ENCODE data around the gene NACC2.

NACC2 gene, protein sequence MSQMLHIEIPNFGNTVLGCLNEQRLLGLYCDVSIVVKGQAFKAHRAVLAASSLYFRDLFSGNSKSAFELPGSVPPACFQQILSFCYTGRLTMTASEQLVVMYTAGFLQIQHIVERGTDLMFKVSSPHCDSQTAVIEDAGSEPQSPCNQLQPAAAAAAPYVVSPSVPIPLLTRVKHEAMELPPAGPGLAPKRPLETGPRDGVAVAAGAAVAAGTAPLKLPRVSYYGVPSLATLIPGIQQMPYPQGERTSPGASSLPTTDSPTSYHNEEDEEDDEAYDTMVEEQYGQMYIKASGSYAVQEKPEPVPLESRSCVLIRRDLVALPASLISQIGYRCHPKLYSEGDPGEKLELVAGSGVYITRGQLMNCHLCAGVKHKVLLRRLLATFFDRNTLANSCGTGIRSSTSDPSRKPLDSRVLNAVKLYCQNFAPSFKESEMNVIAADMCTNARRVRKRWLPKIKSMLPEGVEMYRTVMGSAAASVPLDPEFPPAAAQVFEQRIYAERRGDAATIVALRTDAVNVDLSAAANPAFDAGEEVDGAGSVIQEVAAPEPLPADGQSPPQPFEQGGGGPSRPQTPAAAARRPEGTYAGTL

DNA sequence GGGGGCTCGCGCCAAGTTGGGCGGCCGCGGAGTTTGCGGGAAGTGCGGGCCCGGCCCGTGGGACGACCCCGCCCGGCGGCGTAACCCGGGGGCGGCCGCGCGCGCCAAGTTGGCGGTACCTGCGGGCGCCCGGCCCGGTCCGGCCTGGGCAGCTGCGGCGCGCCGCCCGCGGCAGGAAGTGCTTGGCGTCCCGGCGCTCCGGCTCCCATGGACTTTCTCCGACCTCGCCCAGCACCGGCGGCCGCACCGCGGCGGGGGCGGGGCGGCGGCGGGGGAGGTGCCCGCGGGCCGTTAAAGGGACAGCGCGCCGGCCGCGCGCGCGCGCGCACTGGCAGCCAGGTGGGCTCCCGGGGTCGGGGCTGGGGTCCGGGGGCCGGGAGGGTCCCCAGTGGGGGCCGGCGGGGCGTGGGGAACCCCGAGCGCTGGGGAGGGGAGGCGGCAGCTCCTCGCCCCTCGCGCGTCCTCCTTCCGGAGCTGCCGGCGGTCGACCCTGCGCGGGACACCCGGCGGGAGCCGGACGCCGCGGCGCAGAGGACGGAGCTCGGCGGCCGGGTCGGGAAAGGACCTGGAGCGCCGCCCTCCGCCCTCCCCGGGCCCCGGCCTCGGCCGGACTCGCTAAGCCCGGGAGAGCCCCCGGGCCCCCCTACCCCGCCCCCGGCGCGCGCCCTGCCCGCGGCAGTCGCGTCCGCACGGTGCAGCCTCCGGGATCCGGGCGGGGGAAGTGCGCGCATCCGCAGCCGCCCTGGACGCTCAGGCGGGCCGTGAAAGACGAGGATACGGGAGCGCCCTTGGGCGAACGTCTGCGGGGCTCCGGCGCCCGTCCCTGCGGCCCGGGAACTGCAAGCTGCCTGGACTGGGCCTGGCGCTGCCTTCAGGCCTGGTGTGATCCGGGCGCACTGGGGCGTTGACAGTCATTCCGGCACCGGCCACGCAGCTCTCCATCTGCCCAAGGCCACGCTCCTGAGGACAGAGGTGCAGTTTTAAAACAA lies at the start of gene NACC2:
TSS of gene NACC2 (minus strand) at position 220 of the 989 bp plus-strand sequence. CDS start 44,768 bp downstream, outside the sequence.
- no peak for DNase-seq (ENCODE audit: low spot score)

DNA sequence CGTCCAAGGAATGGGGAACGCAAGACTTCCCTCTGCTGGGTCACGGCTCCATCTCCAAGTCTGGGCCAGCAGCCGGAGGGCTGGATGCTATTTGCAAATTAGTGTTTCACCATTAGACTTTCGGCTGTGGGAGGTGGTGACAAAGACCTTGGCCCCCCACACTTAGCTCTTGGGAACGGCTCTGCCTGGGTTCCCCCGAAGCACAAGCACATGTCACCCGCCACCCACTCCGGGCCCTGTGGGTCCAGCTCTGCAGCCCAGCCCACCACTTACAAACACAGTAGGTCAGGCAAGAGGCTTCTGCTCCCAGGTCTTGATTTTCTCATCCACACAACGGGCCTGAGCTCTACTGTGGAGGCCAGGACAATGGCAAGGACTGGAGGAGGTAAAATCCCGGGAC lies 49.4 kb upstream of the NACC2 start:
- DNase-seq (ENCODE audit: low spot score) = no peak

DNA sequence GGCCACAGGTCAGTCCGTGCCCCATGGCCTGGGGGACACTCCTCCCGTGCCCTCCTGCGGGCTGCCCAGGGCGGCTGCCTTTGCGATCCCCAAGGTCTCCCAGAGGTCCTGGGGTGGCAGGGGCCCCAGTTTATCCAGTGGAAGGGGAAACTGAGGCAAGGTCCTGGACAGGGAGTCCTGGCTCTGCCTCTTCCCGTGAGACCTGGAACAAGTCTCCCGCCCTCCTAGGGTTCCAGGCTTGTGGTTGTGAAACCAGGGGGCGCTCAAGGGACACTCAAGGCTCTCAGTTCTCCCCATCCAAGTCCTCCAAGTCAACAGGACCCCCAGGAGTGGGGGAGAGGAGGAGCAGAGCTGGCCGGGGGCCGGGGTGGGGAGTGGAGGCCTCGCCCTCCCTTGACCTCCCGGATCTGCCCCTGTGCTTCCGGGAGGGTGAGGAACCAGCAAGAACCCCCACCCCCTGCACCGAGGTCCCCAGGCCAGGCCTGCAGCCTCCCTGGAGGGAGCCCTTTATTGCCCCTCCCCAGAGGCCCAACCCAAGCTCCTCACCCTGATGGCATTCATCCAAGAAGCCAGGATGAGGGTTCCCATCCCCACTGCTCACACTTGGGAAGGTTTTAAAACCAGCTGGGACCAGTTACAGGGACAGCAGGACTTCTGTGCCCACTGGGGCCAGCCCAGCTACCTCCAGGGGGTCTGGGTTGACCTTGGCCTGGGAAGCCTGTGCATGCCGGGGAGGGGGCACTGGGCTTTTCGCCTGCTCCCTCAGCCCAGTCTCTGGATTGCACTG lies 48.3 kb upstream of the NACC2 start:
- DNase-seq (ENCODE audit: low spot score) = no peak

DNA sequence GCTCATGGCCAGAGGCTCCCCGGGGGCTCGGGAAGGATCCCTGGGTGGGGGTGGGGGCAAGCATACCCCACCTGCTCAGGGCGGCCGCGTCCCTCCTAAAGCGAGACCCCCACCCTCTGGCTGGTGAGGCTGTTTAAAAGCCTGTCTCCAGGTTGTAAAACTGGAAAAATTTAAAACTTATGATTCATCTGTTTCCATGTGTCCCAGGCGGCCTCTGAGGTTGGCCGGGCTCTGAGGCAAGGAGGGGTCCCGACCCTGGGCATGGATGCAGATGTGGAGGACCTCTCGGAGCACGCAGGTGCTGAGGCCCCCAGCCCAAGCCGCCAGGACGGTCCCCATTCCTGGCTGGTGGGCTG lies 47.7 kb upstream of the NACC2 start:
- DNase-seq (ENCODE audit: low spot score) = no peak

DNA sequence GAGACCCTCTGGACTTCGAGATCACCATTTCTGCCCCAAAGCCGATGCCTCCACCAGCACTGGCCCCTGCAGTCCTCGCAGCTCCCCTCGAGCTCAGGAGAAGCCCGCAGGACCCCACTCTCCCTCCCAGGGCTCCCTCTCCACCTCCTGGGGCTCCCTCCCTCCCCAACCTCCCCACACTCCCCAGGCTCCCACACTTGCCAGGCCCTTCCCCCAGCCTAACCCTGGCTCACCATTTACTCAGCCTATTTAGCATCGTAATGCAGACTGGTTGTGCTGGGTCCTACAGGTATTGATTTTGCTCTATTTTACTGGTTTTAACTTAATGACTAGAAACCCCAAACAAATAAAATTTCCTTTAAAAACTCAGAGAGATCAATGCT lies 47.3 kb upstream of the NACC2 start:
- DNase-seq (ENCODE audit: low spot score) = no peak

DNA sequence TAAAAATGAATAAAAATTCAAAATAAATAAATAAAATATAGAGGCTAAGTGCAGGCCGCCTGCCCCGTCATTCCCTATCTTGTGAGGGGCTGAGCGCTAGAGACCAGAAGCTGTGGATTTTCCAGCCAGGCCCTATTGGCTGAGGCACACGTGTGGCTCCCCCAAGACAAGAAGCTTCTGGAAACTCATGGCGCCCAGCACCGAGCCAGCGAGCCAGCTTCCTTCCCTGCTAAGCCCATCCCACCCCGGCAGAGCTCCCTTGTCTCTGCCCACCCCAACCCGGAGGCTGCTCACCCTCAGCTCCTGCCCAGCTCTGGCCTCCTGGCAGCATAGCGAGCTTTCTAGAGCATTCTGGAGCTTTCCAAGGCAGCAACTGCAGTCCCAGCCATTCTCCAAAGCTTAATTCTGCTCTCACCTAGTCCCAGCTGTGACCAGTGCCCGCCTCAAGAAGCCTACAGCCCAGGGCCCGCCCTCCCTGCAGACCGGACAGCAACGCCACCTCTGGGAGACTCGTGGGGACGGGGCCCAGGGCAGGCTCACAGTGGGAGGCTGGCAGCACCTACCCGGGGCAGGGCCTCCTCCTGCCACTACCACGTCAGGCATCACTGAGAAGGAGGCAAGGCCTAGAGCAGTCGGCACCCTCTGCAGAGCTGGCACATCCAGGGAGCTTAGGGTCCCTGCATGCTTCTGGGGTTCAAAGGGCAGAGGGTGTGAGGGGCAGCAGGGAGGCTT lies 46.8 kb upstream of the NACC2 start:
- DNase-seq (ENCODE audit: low spot score) = no peak

DNA sequence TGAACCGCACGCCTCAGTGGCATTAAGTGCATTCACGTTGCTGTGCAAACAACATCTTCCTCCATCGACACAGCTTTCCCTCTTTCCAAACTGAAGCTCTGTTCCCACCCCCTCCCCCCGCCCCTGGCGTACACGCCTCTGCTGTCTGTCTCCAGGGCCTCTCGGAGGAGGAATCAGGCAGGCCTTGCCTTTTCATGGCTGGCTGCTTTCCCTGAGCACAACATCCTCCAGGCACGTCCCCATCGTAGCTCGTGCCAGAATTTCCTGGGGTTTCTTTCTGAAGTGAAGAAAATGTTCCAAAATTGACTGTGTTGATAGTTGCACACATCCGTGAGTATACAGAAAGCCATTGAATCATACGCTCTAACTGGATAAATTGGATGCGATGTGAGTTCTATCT lies 45.9 kb upstream of the NACC2 start:
- DNase-seq (ENCODE audit: low spot score) = no peak

DNA sequence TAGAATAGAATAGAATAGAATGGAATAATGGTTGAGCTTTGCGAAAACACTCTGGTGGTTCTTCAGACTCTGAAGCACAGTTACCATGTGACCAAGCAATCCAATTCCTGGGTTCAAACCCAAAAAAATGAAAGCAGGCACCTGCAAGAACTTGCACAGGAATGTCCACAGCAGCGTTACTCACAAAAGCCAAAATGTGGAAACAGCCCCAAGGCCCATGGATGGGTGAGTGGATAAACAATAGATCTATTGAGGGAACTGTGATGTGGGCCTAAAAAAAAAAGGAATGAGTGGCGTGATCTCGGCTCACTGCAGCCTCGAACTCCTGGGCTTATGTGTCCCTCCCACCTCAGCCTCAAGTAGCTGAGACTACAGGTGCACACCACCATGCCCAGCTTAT lies 45.0 kb upstream of the NACC2 start:
- no peak for DNase-seq (ENCODE audit: low spot score)

DNA sequence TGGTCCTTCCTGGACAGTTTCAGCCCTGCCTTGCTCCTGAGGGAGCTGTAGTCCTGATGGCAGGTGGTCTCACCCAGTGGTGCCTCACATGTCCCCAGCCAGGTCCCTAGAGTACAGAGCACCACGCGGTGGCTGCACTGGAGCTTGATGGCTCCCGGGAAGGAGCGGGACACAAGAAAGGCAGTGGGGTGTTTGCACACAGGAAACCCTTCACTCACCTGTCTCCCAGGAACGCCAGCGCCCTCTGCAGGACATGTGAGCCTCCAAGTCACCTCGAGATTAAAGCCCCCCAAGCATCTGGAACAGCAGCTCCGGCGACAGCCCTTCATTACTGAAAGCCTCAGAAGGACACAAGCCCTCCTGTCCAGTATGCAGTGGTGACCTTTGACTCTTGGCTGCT lies 43.5 kb upstream of the NACC2 start:
- DNase-seq (ENCODE audit: low spot score) = no peak

DNA sequence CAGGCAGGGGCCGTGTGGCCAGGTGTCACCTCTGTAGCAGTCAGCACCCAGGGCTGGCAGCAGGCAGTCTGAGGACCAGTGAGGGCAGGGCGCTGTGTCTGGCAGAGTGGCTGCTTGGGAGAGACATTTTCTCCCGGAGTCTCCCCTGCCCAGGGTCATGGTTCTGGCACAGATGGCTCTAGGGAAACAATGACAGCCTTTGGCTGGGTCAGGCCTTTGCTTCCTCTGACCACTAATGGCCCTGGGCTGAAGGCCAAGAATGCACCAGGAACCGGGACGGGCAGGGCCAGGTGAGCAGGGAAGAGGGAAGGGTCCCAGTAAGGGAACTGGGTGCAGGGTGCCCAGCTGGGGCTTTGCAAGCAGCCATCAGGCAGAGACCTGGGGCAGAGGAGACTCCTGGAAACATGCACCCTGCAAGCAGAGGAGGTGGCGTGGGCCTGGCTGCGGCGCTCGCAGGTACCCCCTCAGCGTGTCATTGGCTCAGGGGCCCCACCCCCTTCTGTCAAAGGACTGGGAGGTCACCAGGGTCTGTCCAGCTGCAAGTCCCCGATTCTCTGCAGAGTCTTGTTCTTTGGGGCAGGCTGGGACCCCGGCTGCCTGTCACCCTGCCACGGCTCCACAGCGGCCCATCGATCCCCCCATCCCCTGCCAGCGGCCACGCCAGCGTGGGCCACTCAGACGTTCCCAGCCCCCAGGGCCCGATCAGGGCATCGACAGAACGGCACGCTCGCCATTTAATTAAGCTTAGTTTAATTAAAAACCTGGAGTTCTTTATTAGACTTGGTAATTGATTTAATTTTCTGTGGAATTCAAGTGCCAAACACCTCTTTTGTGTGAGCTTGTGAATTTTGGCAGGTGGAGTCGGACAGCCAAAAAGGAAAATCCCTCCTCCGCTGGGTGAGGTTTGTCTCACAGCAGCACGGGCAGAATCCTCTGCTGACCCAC lies 42.5 kb upstream of the NACC2 start:
- DNase-seq (ENCODE audit: low spot score) = no peak

DNA sequence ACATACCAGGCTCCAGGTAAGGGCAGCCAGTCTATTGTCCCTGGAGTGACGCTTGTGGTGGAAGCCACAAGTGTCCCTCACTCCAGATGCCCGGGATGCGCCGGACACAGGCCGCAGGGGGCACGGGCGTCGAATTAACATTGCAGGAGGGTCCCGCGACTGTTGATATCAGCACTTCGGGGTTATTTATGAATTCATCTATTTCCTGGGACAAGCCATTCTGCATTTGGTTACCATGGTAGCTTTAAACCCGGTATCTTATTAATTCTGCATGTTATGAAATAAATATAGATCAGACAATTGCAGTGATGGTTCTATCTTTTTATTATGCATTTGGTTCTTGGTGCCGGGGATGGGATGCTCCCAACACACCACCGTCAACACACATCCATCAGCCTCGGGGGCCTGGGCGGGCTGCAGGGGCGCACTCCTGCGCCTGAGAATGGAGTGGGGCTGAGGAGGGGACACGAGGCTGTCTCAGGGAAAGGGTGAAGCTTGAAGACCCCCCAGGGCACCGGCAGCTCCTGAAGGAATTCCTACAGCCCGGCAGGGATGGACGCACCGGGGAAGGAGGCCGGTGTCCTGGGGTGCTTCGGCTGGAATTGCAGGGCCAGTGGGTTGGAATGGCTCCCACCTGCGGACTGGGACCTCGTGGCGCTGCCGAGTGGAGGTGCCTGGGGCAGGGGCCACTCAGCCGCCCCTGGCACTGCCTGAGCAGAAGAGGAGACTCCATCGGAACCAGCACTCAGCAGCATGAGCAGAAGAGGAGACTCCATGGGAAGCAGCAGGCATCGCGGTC lies 41.2 kb upstream of the NACC2 start:
- no peak for DNase-seq (ENCODE audit: low spot score)

DNA sequence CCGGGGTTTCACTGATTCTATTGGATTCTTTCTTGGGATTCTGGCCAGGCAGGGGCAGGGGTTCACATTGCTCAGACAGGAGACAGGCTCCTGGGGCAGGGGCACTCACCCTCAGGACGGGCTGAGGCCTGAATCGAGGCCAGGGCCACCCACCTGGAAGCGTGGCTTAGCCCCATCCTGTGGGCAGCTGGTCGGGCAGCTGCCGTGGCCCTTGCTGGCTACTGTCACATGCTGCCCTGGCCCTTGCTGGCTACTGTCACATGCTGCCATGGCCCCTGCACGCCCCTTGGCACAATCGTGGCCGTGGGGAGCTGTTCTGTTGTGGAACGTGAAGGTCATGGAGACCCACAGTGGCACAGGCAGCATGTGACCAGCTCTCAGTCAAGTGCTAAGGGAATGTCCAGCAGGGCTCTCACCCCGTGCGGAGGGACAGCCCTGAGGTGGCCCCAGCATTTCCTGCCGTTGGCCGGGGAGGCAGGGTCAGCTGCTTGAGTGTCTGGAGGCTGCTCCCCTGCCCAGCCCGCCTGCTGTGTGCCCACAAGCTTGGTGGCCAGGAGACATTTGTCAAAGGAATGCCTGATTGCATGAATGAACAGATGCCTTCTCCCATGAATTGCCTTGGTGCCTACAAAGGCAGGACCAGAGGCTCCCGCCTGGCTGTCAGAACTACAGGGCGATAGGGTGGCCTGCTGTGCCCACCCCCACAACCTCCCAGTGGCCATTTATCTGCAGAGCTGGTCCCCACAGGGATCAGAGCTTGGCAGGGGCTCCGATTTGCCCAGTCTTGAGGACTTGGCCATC lies 40.4 kb upstream of the NACC2 start:
- no peak for DNase-seq (ENCODE audit: low spot score)

DNA sequence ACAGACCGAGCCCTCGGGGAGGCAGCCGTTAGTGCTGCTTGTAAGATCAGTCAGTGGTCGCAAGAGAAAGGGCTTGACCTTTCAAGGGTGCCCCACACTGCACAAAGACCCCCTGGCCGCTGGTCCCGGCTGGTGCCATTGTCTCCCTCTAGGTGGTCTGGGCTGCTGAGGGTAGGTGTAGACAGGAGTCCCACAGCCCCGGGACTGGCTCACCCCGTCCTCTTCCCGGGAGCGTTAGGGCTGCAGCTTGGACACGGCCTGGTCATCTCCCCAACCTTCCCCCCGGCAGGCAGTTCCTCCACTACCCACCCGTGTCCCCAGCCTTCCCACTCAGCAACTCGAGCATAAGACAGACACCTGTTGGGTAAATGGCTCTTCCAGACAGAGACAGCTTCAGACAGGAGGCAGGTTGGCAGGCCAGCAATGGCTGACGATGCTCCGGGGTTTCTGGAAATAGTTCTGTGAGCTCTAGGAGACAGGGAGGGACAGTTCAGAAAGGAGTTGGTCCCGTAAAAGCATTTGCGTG lies 38.9 kb upstream of the NACC2 start:
- no peak for DNase-seq (ENCODE audit: low spot score)

DNA sequence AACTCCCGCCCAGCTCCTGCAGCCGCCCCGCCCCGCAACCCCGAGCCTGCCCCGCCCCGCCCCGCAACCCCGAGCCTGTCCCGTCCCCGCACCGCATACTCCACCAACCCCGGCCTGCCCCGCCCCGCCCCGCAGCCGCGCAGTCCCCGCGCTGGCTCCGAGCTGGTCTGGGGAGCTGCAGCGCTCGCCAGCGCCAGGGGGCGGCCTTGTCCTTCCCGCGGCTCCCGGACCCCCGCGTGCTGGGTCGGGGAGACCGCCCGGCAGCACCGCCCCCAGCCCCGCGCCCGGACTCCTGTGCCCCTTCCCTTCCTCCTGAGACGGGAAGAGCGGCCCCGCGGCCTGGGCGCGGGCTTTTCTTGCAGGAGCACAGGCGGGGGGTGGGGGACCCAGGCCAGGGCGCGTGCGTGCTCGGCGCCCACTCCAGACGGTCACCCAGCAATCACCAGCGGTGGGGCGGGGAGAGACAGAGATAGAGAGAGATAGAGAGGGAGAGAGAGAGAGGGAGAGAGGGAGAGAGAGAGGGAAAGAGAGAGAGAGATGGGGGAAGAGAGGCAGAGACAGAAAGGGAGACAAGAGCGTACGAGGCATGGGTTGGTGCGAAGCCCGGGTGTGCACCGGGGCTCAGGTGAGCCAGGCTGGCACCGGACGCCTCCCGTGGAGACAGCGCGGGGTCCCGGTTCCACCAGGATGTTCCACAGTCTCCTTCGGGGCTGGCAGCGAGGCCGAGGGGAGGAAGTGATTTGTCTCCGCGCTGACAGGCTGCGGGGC lies 38.3 kb upstream of the NACC2 start:
- DNase-seq (ENCODE audit: low spot score) = no peak

DNA sequence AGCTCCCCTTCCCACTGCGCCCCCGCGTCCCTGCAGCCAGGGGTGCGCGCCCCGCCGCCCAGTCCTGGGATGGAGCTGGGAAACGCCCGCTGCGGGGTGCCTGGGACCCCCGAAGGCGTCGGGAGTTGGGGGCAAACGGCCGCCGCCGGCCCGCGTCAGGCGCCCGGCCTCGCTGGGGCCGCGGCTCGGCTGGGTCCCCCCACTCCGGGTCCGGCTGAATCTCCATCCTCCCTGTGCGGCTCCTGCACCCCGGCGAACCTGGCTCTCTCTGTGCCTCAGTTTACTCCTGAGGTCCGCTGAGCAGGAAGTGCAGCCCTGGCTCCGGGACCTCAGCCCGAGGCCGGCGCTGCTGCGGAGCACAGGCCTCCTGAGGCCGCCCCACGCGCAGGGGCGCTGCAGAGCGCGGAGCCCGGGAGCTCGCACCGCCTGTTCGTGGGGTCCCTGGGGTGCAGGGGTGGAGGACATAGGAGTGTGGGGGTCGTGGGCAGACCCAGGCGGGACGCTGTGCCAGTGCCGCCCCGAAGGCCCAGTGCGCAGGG lies 37.5 kb upstream of the NACC2 start:
- no peak for DNase-seq (ENCODE audit: low spot score)

DNA sequence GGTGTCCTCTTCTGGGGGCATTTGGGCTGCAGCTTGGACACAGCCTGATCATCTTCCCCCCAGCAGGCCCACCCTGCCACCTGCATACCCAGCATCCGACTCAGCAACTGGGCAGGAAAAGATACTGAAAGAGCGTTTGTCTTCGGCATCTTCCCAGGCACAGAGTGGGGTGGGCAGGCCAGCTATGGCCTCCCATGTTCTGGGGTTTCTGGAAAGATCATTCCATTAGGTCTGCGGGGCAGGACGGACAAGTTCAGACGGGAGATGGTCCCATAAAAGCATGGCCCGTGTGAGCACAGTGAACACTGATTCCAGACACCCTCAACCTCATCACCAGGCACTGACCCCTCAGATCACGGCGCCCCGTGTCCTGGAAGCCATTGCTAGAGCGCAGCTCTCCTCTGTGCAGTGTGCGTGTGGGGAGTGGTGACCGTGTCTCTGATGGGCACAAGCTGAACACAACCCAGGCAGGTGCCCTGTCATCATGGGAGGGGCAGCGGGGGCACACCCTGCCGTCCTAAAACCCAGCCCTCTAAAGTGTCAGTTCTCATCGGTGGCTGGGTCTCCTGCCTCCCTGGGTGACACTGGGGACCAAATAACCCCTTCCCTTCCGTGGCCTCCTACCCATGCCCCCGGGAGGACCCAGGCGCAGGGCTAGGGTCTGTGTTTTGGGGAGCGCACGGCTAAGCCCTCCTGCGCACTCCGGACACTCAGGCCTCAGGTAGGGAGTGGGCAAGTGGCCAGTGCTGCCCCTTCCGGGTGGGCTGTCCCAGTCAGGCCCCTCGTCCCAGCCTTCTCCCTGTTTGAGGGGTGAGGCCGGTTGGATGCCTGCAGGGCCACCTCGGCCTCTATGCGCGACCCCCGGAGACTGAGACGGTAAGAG lies 36.8 kb upstream of the NACC2 start:
- no peak for DNase-seq (ENCODE audit: low spot score)
